HG03103 (cell line): Measurements from ENCODE around the gene ST14.
"Not testable (repeated sequence)": the region's sequence is repeated elsewhere in the genome, so short reads cannot be mapped to it uniquely, and the experiment has no call there.

Experiments used
- ATAC-seq: cut with Tn5 transposase; IDR thresholded peaks from one replicate; pipeline ENCODE4 v1.9.1; 2021; ENCODE audit warnings: low read depth; ENCODE audit not compliant: unreplicated experiment

The ST14 gene

GRCh38 chr11:130162733-130163132, 3.2 kb downstream of the ST14 start:
- no peak for ATAC-seq

- ATAC-seq, result no peak
These were observed 4.0 kb downstream of the ST14 start for GRCh38 chr11:130163346-130164220.

- ATAC-seq, result no peak
These were observed 4.6 kb downstream of the ST14 start for GRCh38 chr11:130164221-130164570.

GRCh38 chr11:130165601-130166456, 6.2 kb downstream of the ST14 start:
- ATAC-seq, result no peak

- no peak for ATAC-seq
These were observed 6.8 kb downstream of the ST14 start for GRCh38 chr11:130166457-130166784.

GRCh38 chr11:130167146-130167545, 7.6 kb downstream of the ST14 start:
- ATAC-seq, result no peak

- ATAC-seq, result no peak
These were observed 8.5 kb downstream of the ST14 start for GRCh38 chr11:130168105-130168504.

- no peak for ATAC-seq
These were observed 10.8 kb downstream of the ST14 start for GRCh38 chr11:130170345-130170744.

GRCh38 chr11:130171534-130171933, 12.0 kb downstream of the ST14 start:
- ATAC-seq, result no peak

- ATAC-seq, result not testable (repeated sequence)
These were observed 12.4 kb downstream of the ST14 start for GRCh38 chr11:130172001-130172400.

GRCh38 chr11:130174642-130175041, 15.1 kb downstream of the ST14 start:
- ATAC-seq, result no peak

- no peak for ATAC-seq
These were observed 16.3 kb downstream of the ST14 start for GRCh38 chr11:130175898-130176297.

GRCh38 chr11:130177782-130178181, 18.2 kb downstream of the ST14 start:
- ATAC-seq, result no peak

GRCh38 chr11:130178441-130179339, 19.1 kb downstream of the ST14 start:
- no peak for ATAC-seq

GRCh38 chr11:130179396-130180306, 20.1 kb downstream of the ST14 start:
- ATAC-seq, result no peak

- no peak for ATAC-seq
These were observed 20.9 kb downstream of the ST14 start for GRCh38 chr11:130180491-130180890.

- no peak for ATAC-seq
These were observed 21.3 kb downstream of the ST14 start for GRCh38 chr11:130180896-130181294.

GRCh38 chr11:130181295-130182272, 22.0 kb downstream of the ST14 start:
- ATAC-seq, result peak; percentile 54
